GM19372 (cell line): ENCODE data around the gene SASH1.
A peak's percentile ranks its signal among the peaks of the same experiment; 100 is the strongest.

ENCODE experiments used
- ATAC-seq: cut with Tn5 transposase; IDR thresholded peaks from one replicate; pipeline ENCODE4 v1.9.1; 2021; ENCODE audit warnings: mild to moderate bottlenecking, low read depth, moderate library complexity; ENCODE audit not compliant: unreplicated experiment

Gene SASH1

DNA sequence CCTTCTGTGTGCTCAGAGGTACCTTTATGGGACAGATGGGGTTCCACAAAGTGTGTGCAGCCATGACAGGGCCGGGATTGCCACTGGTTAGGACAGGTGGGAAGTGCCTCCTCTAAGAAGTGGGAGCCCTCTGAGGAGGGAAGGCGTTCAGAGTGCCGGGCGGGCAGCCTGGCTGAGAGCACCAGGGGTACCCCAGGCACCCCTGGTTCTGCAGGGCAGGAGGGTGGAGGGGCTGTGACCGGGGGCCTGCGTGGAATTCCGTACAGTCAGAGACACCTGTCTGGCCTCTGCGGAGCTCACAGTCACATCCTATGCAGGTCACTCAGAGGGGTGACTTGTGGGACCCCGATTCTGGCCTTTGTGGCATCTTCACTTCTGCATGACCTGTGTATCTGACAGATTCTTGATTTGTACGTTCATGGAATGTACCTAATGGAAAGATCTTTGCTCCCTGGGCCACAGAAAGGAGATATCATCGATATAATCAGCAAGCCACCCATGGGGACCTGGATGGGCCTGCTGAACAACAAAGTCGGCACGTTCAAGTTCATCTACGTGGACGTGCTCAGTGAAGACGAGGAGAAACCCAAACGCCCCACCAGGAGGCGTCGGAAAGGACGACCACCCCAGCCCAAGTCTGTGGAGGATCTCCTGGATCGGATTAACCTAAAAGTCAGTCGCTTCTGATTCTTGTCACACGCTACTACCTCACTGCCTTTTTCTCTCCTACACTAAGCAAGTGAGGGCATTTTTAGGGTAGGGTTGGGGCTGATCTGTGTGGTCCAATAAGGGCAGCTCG lies 190.9 kb downstream of the SASH1 start:
- ATAC-seq: no peak

DNA sequence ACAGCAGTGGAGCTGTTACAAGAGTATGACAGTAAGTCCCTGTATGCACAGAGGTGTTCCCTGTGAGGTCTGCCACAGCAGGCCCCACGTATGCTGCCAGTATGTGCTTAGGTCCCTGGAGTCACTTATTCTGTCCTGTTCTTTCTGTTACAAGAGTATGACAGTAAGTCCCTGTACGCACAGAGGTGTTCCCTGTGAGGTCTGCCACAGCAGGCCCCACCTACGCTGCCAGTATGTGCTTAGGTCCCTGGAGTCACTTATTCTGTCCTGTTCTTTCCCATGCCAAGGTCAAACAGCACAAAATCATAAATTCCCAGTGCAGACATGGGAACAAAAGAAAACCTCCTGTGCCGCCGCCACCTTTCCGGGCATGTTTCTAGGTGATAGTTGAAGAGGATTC lies 192.2 kb downstream of the SASH1 start:
- no peak for ATAC-seq

- ATAC-seq: no peak
Observed at GRCh38 chr6:148535381-148535780, 192.7 kb downstream of the SASH1 start.

DNA sequence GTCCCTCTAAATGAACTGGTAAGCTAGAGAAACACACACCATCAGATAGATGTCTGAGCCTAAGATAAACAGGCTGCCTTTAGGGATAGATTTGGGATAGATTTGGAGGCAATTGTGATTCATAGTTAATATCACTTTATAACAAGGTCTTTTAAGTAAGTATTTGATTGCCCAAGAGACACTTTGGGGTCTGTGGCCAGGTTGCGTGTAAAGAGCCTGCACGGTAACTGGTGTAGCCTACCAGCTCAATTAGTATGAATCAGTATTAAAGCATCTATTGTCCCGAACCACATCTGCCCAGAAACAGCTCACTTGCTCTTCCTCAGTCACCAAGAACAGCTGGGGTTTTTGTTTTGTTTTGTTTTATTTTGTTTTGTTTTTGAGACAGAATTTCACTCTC lies 193.3 kb downstream of the SASH1 start:
- no peak for ATAC-seq

DNA sequence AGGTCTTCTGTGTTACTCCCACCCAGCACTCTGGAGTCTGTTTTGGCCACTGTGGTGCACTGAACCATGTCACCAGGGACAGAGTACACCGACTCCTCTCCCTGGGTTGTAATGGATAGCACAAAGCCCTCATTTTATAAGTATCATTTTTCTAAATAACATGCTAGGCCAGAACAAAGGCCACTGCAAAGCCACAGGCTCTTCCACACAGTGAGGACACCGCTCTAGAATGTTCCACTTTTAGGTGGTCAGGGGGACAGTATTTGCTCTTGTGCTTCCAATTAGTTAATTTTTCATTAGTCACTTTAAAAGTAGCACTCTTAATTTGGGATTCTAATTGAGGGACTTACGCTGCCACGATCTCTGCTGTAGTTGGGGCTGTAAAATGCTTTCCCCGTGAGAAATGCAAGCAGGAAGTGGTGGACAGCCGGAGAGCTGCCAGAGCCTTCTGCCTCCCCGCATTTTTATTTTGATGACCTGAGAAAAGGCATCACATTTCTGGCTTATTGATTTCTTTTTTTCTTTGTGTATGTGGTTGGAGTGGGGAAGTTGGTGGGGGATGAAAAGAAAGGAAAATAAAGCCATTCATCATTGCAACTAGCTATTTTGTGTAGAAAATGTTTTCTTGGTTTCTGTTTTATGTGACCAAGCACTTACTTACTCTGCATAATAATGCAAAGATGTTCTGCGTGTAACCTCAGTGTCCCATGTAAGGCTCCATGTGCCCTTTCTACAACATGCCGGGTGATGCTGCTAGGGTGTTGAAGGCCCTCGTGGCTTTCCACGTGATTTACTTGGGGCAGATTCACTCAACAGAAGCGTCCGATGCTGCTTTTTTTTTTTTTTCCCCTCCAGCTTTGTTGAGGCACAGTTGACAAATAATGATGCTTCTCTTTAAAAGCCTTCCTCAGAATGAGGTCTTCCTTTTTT lies 195.9 kb downstream of the SASH1 start:
- no peak for ATAC-seq

- no peak for ATAC-seq
Observed at GRCh38 chr6:148543540-148543939, 200.9 kb downstream of the SASH1 start.

- ATAC-seq: no peak
Observed at GRCh38 chr6:148544421-148544820, 201.8 kb downstream of the SASH1 start.

GRCh38 chr6:148545901-148546300 lies 203.3 kb downstream of the SASH1 start:
- ATAC-seq: no peak

DNA sequence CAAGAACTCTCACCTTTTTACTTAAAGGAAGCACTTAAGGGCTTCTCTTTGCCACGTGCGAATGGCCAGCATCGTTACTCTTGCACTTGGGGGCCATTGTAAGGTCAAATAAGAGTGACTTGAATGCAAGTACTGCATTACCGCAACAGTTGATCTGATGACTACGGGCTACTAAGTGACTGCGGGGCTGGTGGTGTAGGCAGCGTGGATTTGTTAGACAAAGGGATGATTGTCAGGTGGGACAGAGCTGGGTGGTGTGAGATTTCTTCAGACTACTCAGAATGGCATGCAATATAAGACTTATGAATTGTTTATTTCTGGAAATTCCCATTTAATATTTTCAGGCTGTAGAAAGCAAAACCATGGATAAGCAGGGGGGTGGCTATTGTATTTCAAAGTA lies 204.5 kb downstream of the SASH1 start:
- ATAC-seq: no peak

- no peak for ATAC-seq
Observed at GRCh38 chr6:148548065-148548748, 205.6 kb downstream of the SASH1 start.

DNA sequence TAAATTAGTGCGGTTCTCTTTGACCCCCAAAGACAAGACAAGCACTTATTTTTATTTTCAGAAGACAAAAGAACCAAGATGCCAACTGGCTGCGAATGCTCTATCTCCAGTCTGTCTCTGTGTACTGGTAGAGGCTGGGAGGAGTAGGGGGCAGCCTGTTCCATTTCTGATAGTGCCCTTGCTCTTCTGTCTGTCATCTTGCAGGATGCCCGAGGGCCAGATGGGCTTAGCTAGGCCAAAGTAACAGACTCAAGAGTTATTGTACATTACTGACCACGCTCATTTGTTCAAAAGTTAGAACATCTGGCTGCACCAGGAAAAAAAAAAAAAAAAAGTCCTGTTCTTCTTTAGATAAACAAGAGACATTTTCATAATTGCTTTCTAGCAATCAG lies 206.1 kb downstream of the SASH1 start:
- no peak for ATAC-seq

DNA sequence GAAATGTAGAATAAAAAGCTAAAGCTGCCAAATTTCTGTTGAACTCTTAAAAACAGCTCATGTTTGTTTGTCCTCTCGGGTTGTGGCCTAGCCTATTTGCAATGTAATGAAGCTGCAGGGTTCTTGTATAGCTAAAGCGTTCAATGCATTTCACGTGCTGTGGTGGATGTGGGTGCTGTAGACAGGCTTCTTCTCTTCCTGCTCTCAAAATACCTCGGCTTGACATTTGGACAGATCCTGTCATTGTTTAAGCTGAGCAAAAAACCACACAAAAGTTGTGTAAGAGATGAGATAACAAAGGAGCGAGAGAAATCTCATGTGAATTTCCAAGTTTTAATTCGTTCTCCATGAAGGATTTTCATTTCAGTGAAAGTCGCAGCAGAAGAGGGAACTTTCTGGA lies 207.9 kb downstream of the SASH1 start:
- ATAC-seq: no peak

DNA sequence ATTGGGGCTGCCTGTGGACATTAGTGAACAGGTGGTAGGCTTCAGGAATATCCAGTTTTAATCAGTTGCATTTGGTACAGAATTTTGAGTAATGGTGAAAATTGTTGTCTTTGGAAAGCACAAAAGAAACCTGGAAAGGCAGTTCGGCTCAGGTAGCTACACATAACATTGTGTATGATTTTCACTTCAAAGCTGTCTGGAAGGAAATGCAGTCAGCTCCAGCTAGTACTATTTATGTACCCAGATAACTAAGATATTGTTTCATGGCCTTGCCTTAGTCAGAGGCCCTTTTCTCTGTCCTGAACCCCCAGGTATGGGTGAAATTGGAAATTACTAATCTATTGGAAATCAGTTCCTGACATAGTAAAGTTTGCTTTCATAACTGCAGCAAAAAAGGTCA lies 208.6 kb downstream of the SASH1 start:
- no peak for ATAC-seq

DNA sequence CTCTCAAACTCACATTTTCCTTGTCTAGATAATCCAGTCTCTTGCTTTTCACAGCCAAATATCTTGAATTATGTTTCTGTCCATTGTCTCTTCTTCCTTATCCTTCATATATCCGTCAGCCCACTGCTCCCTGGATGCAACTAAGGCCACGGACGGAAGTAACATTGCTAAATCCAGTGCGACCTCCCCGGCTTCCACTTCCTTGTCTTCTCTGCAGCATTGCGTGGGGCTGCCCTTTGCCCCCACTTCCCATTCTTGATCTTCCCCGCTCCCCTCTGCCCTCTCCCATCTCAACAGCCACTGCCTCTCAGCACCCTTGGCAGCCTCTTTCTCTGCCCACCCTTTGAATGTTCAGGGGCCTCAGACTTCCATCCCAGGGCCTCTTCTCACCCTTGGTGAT lies 213.8 kb downstream of the SASH1 start:
- ATAC-seq: no peak

DNA sequence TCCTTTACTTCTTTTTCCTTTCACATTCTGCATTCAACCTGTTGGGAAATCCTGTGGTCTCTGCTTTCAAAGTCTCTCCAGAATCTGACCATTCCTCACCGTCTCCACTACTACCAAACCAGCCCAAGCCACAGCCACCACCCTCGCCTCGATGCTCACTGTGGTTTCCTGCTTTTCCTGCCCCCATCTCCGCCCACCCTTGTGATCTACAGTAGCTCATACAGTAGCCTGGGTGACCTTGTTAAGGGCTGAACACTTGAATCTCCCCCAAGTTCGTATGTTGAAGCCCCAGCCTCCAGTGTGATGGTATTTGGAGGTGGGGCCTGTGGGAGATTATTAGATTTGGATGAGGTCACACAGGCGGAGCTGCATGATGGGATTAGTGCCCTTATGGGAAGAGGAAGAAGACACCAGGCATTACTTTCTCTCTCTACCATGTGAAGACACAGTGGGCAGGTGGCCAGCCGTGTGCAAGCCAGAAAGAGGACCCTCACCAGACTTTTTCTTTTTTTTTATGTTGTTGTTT lies 215.2 kb downstream of the SASH1 start:
- no peak for ATAC-seq

DNA sequence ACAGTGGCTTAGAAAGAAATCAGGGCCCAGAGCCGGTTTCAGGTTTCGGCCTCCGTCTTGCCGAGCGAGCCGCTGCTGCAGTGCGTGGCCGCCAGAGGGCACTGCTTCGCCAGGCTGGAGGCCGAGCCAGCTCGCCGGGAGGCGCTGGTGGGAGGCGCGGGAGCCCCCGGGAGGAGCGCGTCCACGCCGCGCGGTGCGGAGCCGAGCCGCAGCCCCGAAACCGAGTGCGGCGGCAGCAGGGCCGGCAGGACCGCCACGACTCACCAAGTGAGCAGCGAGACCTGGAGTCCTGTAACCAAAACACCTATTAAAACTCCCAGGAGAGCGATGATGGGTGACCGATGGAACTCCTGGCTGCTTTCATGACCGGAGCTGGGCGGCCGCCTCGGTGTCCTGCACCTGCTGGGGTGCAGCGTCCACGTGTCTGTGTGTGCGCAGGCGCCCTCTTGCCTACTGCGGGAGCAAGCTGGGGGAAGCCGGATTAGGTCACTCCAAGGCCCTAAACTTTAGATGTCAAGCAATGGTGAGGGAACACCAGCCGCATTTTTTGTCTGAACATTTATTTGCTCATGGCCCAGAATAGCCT lies 217.3 kb downstream of the SASH1 start:
- ATAC-seq: peak; percentile 83

- no peak for ATAC-seq
Observed at GRCh38 chr6:148561629-148562028, 219.0 kb downstream of the SASH1 start.

- ATAC-seq: no peak
Observed at GRCh38 chr6:148563066-148563465, 220.4 kb downstream of the SASH1 start.

GRCh38 chr6:148564494-148565035 lies 221.9 kb downstream of the SASH1 start:
- no peak for ATAC-seq

- ATAC-seq: no peak
Observed at GRCh38 chr6:148565321-148565926, 222.8 kb downstream of the SASH1 start.
